ENCODE results near the gene SLC46A2. TPM values are rescaled to one million over a fixed set of nuclear protein-coding genes. Genes with fewer than 3 reads are reported as not detected.

The SLC46A2 gene
- total and polyA plus RNA-seq, 2 donors, result 1.4 to 3.1 TPM

DNA sequence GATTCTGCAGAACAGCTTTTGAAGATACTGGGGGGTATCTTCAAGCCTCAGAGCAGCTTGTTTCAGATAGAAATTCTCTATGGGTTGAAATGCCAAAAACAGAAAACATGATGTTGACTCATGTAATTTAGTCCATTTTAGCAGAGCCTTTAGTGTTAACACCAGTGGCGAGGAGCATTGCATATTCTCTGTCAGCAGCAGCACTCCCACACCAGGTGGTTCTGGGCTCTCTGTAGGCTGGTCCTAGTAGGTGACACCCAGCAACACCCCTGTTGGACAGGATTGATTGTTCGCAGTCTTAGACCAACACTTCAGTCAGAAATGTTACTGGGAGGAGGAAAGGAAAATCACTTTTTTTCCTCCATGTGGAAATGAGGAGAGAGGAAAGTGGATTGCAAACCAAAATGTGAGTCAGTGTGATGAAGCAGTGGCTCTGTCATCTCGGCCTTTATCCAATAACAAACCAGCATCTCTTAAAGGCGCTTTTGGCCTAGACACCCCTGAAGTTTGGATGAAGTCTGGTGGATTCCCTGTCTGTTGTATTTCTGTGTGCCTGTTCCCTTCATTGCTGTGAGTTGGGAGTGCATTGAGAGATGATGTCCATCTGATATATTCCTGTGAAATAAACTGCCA lies 16.8 kb downstream of the SLC46A2 start:
- 94% methylated on average over 4 of the region's 4 CpGs for WGBS
- Histone ChIP-seq H3K4me3 (ENCODE audit: low read depth, low read length) (no peak overlapping the region), H3K4me1 (ENCODE audit: insufficient read depth) (no peaks in the 10 kb centered on the region), H3K36me3 (ENCODE audit: insufficient read depth) (peaks cover 3% of the 10 kb centered on the region), H3K27ac (ENCODE audit: low read depth) (no peak overlapping the region)
- no peak for DNase-seq (ENCODE audit: extremely low spot score)

DNA sequence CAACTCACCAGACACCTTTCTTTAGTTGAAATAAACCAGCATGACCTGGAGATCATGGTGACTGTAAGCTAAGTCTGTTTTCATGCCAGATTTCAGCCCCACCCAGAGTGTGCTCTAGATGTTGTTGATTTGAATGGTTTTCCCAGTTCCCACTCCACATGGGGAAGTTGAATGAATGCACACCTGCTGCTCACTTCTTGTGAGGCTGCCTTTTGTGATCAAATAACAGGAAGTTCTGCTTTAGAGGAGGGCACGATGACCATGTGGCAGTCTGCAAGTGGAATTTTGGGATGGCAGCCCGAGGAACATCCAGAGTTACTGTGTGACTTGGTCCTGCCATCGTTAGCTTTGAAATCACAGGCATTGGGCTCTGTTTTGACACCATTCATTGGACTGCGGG lies 18.7 kb downstream of the SLC46A2 start:
- WGBS, result 80% methylated on average over 4 of the region's 4 CpGs

DNA sequence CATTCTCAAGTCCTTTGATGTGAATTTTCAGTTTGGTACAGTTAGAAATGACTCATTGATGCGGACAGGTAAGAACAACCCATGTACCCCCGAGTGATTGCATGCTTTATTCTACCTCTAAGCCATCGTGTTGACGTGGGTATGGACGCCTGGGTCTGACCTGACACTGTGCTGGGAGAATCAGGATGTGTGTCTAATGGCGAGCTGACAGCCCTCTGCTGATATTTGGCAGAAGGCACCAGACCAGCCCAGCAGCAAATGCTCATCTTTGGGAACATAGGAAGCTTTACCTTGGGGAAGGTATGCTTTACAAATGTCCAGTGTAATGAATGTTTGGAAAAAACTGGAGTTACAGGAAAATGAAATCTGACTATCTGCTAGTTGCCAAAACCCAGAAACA lies 20.1 kb downstream of the SLC46A2 start:
- H3K4me3 ChIP-seq (ENCODE audit: low read depth, low read length), result no peak overlapping the region
- H3K27ac ChIP-seq (ENCODE audit: low read depth), result no peak overlapping the region
- DNase-seq (ENCODE audit: extremely low spot score), result no peak
- H3K4me1 ChIP-seq (ENCODE audit: insufficient read depth), result no peaks in the 10 kb centered on the region
- WGBS, result 91% methylated on average over 6 of the region's 6 CpGs
- peaks cover 3% of the 10 kb centered on the region for H3K36me3 ChIP-seq (ENCODE audit: insufficient read depth)

More for the DNA sequence above, 18.7 kb downstream of the SLC46A2 start:
- no peaks in the 10 kb centered on the region for H3K4me1 ChIP-seq (ENCODE audit: insufficient read depth)
- DNase-seq (ENCODE audit: extremely low spot score), result no peak
- H3K36me3 ChIP-seq (ENCODE audit: insufficient read depth), result peaks cover 3% of the 10 kb centered on the region
- no peak overlapping the region for H3K27ac ChIP-seq (ENCODE audit: low read depth)
- no peak overlapping the region for H3K4me3 ChIP-seq (ENCODE audit: low read depth, low read length)

DNA sequence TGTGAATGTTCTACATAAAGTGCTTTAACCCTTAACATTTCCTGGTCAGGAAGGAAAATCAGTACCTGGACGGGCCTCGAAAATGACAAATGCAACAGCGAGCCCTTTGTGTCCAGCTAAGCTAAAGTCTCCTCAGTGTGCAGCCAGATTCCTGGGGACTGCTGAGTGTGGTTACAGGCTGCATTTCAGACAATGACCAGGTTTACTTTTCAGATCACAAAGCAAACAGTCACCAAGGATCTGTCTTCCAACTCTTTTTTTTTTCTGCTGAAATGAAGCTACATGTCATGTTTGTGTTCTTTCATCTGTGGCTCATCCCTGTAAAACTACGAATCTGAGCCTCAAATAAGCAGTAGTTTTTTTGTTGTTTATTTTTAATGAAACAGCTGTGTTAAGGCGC lies 20.8 kb downstream of the SLC46A2 start:
- no peak overlapping the region for H3K27ac ChIP-seq (ENCODE audit: low read depth)
- 87% methylated on average over 5 of the region's 5 CpGs for WGBS
- DNase-seq (ENCODE audit: extremely low spot score), result no peak

DNA sequence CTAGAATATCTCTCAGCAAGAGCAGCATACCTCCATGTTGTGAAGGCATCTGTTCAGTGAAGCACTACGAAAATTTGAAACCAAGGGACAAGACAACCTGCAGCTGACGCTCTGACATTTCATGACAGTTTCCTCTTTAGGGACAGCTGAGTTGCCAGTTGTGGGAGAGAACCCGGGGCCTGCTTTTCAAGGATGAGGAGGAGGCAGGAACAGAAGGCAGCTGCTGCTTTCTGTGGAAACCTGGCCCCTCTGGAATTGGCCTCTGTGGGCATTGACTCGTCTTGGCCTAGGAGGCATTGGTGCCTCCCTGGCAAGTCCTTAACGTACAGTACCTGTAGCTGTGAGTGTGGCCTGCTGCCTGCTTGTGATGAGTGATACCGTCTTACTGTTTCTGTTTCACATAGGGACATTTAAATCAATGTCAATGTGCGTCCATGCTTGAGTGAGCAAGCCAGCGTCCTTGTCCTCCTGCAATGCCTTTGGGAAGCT lies 21.6 kb downstream of the SLC46A2 start:
- no peak for DNase-seq (ENCODE audit: extremely low spot score)
- 72% methylated on average over 8 of the region's 8 CpGs for WGBS
- H3K36me3 ChIP-seq (ENCODE audit: insufficient read depth), result peaks cover 2% of the 10 kb centered on the region

More for the DNA sequence above, 20.8 kb downstream of the SLC46A2 start:
- H3K4me1 ChIP-seq (ENCODE audit: insufficient read depth), result no peaks in the 10 kb centered on the region
- peaks cover 3% of the 10 kb centered on the region for H3K36me3 ChIP-seq (ENCODE audit: insufficient read depth)
- no peak overlapping the region for H3K4me3 ChIP-seq (ENCODE audit: low read depth, low read length)

DNA sequence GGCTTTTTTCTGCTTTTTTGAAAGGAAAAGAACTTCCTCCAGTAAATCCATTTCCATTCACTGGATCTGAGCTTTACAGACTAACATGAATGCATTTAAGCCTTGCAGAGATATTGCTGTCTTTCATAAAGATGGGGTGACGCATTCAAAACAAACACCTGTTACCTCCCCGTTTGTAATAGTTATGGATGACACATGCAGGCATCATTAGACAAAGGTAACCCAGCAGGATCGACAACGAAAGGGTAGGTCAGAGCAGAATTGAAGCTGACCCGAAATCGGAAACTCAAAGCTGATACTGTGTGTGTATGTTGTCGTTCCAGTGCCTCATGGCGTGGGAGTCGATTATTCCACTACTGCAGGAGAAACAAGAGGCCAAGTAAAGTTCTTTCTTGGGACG lies 22.2 kb downstream of the SLC46A2 start:
- whole genome bisulfite sequencing, result 92% methylated on average over 10 of the region's 10 CpGs
- Histone ChIP-seq H3K4me1 (ENCODE audit: insufficient read depth) (no peaks in the 10 kb centered on the region), H3K27ac (ENCODE audit: low read depth) (no peak overlapping the region), H3K36me3 (ENCODE audit: insufficient read depth) (no peaks in the 10 kb centered on the region), H3K4me3 (ENCODE audit: low read depth, low read length) (no peak overlapping the region)
- DNase-seq (ENCODE audit: extremely low spot score), result no peak

More for the DNA sequence above, 21.6 kb downstream of the SLC46A2 start:
- Histone ChIP-seq H3K4me1 (ENCODE audit: insufficient read depth) (no peaks in the 10 kb centered on the region), H3K27ac (ENCODE audit: low read depth) (no peak overlapping the region), H3K4me3 (ENCODE audit: low read depth, low read length) (no peak overlapping the region)

DNA sequence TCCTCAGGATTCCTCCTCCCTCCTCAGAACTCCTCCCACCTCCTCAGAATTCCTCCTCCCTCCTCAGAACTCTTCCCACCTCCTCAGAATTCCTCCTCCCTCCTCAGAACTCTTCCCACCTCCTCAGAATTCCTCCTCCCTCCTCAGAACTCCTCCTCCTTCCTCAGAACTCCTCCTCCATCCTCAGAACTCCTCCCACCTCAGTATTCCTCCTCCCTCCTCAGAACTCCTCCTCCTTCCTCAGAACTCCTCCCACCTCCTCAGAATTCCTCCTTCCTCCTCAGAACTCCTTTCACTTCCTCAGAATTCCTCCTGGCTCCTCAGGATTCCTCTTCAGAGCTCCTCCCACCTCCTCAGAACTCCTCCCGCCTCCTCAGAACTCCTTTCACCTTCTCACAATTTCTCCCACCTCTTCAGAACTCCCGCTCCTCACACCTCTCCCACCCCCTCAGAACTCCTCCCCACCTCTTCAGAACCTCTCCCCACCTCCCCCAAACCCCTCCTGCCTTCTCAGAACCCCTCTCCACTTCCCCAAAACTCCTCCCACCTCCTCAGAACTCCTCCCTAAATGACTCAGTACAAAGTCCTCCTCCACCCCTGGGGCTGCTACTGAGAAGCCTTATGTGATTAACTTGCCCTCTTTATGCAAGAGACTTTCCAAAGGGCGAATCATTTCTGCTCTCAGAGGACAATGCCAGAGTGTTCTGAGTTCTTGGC lies 23.2 kb downstream of the SLC46A2 start:
- DNase-seq (ENCODE audit: extremely low spot score), result no peak
- no peak overlapping the region for H3K4me3 ChIP-seq (ENCODE audit: low read depth, low read length)
- no peaks in the 10 kb centered on the region for H3K36me3 ChIP-seq (ENCODE audit: insufficient read depth)
- no peaks in the 10 kb centered on the region for H3K4me1 ChIP-seq (ENCODE audit: insufficient read depth)
- WGBS, result 75% methylated on average over 3 of the region's 3 CpGs
- no peak overlapping the region for H3K27ac ChIP-seq (ENCODE audit: low read depth)

DNA sequence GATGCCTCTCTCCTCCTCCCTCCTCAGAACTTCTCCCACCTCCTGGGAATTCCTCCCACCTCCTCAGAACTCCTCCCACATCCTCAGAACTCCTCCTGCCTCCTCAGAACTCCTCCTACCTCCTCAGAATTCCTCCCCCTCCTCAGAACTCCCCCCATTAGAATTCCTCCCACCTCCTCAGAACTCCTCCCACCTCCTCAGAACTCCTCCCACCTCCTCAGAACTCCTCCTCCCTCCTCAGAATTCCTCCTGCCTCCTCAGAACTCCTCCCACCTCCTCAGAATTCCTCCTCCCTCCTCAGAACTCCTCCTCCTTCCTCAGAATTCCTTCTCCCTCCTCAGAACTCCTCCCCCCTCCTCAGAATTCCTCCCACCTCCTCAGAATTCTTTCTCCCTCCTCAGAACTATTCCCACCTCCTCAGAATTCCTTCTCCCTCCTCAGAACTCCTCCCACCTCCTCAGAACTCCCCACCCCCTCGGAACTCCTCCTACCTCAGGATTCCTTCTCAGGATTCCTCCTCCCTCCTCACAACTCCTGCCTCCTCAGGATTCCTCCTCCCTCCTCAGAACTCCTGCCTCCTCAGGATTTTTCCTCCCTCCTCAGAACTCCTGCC lies 23.9 kb downstream of the SLC46A2 start:
- Histone ChIP-seq H3K36me3 (ENCODE audit: insufficient read depth) (no peaks in the 10 kb centered on the region), H3K4me1 (ENCODE audit: insufficient read depth) (no peaks in the 10 kb centered on the region), H3K27ac (ENCODE audit: low read depth) (no peak overlapping the region), H3K4me3 (ENCODE audit: low read depth, low read length) (no peak overlapping the region)
- WGBS, result 91% methylated on average over 1 of the region's 1 CpG
- DNase-seq (ENCODE audit: extremely low spot score), result no peak

DNA sequence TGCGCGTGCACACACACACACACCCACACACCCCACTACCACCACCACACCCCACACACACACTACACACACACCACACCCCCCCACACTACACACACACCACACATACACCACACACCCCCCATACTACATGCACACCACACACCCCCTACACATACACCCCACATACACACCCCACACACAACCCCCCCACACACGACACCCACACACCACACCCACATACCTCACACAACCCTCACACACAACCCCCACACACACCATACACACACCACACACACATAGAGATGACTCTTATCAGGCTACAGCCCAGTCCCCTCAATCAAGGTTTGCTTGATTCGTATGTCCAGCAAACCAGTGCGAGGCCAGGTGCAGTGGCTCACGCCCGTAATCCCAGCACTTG lies 25.7 kb downstream of the SLC46A2 start:
- WGBS, result 97% methylated on average over 7 of the region's 7 CpGs
- DNase-seq (ENCODE audit: extremely low spot score), result no peak
- no peaks in the 10 kb centered on the region for H3K4me1 ChIP-seq (ENCODE audit: insufficient read depth)

DNA sequence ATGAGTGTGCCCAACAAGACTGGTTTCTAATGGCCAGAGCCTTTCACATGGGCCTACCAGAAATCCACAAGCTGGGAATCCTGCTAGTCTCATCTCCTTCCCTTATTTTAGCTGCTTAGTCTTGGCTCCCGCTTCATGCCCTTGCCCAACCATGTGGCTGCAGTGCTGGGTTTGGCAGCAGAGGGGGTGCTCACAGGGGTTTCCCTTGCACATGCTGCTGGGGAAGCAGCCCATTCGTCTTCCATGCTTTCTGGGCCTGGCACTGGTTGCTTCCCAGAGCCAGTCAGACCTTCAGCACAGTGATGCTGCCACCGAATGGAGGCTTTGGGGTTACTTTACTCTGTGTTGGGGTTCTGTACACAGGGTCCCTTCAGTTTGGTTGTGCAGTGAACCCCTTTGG lies 26.3 kb downstream of the SLC46A2 start:
- no peak overlapping the region for H3K27ac ChIP-seq (ENCODE audit: low read depth)
- WGBS, result 78% methylated on average over 3 of the region's 3 CpGs
- H3K4me1 ChIP-seq (ENCODE audit: insufficient read depth), result no peaks in the 10 kb centered on the region
- no peaks in the 10 kb centered on the region for H3K36me3 ChIP-seq (ENCODE audit: insufficient read depth)
- H3K4me3 ChIP-seq (ENCODE audit: low read depth, low read length), result no peak overlapping the region
- no peak for DNase-seq (ENCODE audit: extremely low spot score)

More for the DNA sequence above, 25.7 kb downstream of the SLC46A2 start:
- Histone ChIP-seq H3K36me3 (ENCODE audit: insufficient read depth) (no peaks in the 10 kb centered on the region), H3K4me3 (ENCODE audit: low read depth, low read length) (no peak overlapping the region), H3K27ac (ENCODE audit: low read depth) (no peak overlapping the region)

DNA sequence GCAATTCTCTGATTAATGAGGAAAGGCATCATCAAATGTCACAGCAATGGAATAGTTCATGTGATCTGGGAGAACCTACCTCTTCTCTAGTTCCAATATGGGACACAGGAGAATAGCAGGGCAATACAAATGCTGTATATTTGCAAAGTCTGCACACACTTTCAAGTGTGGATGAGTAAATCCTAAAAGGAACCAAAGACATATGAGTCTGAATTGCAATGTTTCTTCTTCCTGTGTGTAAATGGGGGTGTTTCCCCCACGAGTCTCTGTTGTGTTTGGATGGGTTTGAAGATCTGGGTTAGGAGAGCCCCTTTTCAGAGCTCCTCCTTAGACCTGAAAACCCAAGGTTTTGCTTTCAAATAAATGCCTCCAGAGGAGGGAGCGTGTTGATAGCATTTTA lies 26.9 kb downstream of the SLC46A2 start:
- Histone ChIP-seq H3K4me1 (ENCODE audit: insufficient read depth) (no peaks in the 10 kb centered on the region), H3K36me3 (ENCODE audit: insufficient read depth) (no peaks in the 10 kb centered on the region), H3K27ac (ENCODE audit: low read depth) (no peak overlapping the region), H3K4me3 (ENCODE audit: low read depth, low read length) (no peak overlapping the region)
- no peak for DNase-seq (ENCODE audit: extremely low spot score)
- WGBS, result 79% methylated on average over 2 of the region's 2 CpGs

DNA sequence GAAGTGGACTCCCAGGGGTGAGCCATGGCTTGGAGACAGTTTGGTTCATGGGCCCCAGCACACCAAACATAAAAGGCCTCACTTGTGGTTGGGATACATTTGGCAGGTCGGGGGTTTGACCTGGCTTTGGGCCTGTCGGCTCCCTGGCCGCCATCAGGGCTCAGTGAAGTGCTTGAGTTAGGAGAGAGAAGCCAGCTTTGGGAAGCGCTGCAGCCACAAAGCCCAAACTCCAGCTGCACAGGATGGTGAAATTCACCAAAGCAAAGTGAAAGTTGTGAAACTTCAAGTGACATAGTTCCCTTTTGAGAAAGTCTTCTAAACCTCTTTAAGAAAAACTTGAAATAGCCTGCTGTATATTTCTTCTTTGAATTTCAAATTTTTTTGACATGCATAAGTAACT lies 27.5 kb downstream of the SLC46A2 start:
- Histone ChIP-seq H3K36me3 (ENCODE audit: insufficient read depth) (no peaks in the 10 kb centered on the region), H3K27ac (ENCODE audit: low read depth) (no peak overlapping the region), H3K4me3 (ENCODE audit: low read depth, low read length) (no peak overlapping the region), H3K4me1 (ENCODE audit: insufficient read depth) (no peaks in the 10 kb centered on the region)
- DNase-seq (ENCODE audit: extremely low spot score), result no peak
- 38% methylated on average over 4 of the region's 4 CpGs for WGBS

DNA sequence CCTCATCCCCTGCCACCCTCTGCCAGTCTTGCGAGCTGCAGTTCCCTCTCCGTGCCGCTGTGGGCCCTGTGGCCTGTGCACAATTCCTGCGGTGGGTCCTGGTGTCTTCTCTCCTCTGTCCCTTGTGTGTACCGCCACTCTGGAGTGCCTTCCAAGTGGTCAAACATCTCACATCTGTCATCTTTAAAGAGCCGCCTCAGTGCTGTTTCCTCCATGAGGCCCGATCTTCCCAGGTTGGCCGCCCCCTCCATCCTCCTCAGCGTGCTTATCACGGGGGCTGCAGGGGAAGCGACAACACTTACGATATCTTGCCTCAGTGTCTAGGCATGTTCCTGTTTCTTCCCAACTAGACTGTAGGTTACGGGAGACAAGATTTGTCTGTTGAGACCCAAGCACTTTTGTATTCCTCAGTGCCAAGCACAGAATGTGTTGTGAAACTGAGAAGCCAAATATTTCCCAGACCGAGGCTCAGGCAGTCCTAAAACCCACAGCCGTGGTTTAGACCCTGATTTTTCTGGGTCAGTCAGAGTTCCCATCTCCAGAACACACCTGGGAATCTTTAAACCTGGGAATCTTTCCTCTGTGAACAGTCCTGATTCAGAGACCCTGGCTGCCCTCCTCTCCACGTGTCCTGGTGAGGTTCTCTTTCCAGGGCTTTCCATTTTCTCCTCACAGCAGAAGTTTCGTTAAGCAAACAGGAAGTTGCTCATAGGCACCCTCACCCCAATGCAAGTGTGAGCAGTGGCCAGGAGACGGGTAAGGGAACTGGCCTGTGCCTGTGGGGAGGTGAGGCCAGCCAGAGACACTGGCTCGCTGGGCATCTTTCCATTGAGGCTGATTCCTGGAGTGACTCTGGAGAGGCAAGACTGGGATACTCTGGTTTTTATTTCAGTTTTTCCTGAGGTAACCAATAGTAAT lies 28.8 kb downstream of the SLC46A2 start:
- DNase-seq (ENCODE audit: extremely low spot score), result no peak
- H3K4me1 ChIP-seq (ENCODE audit: insufficient read depth), result no peaks in the 10 kb centered on the region
- H3K27ac ChIP-seq (ENCODE audit: low read depth), result no peak overlapping the region
- no peaks in the 10 kb centered on the region for H3K36me3 ChIP-seq (ENCODE audit: insufficient read depth)
- WGBS, result 75% methylated on average over 19 of the region's 19 CpGs
- H3K4me3 ChIP-seq (ENCODE audit: low read depth, low read length), result no peak overlapping the region
